Uterus (tissue), 4 donors: ENCODE data around the gene VCL. TPM values are rescaled to one million over a fixed set of nuclear protein-coding genes. Genes with fewer than 3 reads are reported as not detected.
A peak's percentile ranks its signal among the peaks of the same experiment; 100 is the strongest.

Source experiments
- DNase-seq, 2 donors: peaks; one replicate each; pipeline ENCODE4 v3.0.0-alpha.2; 2019 to 2020
- H3K27ac ChIP-seq, 2 donors: fragments of 200-600 bp; sonication (generic); 1 replicate in 1 of 2; 2 replicates in 1 of 2; pipeline ENCODE4 v1.5.1; 2016 to 2018
- H3K27me3 ChIP-seq, 2 donors: fragments of 200-600 bp; sonication (generic); one replicate each; pipeline ENCODE4 v1.5.1; 2018 to 2019; ENCODE audit warnings: control low read depth in 1 of 2
- H3K36me3 ChIP-seq, 2 donors: fragments of 200-600 bp; sonication (generic); one replicate each; pipeline ENCODE4 v1.5.1; 2019; ENCODE audit warnings: control low read depth in 1 of 2
- H3K4me1 ChIP-seq, 2 donors: fragments of 200-600 bp; sonication (generic); one replicate each; pipeline ENCODE4 v1.5.1; 2018 to 2019; ENCODE audit warnings: control low read depth in 1 of 2
- H3K4me3 ChIP-seq, 2 donors: fragments of 200-600 bp; sonication (generic); 1 replicate in 1 of 2; 2 replicates in 1 of 2; pipeline ENCODE4 v1.5.1; 2018 to 2019; ENCODE audit warnings: mild to moderate bottlenecking in 1 of 2
- H3K9me3 ChIP-seq, 2 donors: fragments of 200-600 bp; sonication (generic); one replicate each; pipeline ENCODE4 v1.5.1; 2019; ENCODE audit warnings: control low read depth in 1 of 2
- CTCF ChIP-seq, 4 experiments: fragments of 200-600 bp in 2 of 4; fragments of 450-650 bp in 2 of 4; sonication (generic) in 2 of 4; IDR thresholded peaks; one replicate each; pipeline ENCODE4 v1.5.1; 2016 to 2019; ENCODE audit warnings: antibody characterized with exemption in 4 of 4, mild to moderate bottlenecking in 2 of 4, moderate library complexity in 1 of 4
- POLR2A ChIP-seq, 2 donors: fragments of 450-650 bp; IDR thresholded peaks; one replicate each; pipeline ENCODE4 v1.6.1; 2016; ENCODE audit warnings: antibody characterized with exemption in 2 of 2, mild to moderate bottlenecking in 1 of 2, moderate library complexity in 1 of 2
- intact Hi-C: fragments of 100-400 bp; cut with DNase I; formaldehyde crosslinking; loops from one replicate; pipeline ENCODE4 v1.15.1; 2023; ENCODE audit warnings: low total_unique reads
- total RNA-seq, 4 donors: library from RNA; depleted of rRNA in 3 of 4; stranded (reverse); fragments of >200 nt in 3 of 4; gene quantifications; one replicate each; pipeline versions ENCODE4 v1.1.0 to v1.2.4, GENCODE V29; 2014 to 2023
- donor health status: DM: yes; HTN: yes; CAD: no.

The VCL gene
- total RNA-seq, 4 donors from 2014 or later, result 77.4 to 313 (median 215) TPM

DNA sequence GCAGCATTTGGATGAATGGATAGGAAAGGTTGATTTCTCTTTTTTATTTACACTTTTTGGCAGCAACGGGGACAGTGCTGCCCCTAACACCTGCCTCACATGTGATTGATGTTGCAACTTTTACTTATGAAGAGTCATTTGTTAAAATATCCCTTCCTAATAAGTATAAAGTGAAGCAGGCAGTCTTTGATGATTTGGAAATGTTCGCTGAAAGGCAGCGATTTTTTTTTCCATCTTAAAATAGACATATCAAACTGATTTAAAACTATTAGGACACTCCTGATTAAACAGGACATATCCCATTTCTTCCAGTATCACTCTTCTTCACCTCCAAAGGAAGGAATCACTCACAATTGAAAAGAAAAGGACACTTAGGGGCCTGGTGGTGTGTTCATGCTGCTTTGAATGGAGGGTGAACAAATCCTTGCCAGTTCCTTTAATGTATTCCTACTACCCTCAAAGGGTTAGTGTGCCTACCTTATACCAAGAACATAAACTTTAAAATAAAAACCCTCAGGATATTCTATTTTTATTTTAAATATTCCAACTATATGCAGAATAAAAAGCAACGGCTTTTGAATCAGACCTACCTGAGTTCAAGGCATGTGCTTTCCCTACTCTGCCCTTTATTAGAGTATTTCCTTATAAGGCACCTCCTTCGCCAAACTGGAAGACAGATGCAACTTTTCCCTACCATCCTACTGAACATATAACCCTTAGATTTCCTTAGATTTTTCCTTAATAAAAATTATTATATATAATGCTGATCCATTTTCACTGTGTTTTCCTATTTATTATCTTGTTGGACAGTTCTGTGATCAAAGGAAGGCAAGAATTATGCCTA lies 154.2 kb downstream of the VCL start:
- H3K4me3 ChIP-seq, result peak overlapping the region; percentile 93 to 99
- H3K4me1 ChIP-seq, result peaks cover 6 to 11% of the 10 kb centered on the region in 2 donors
- DNase-seq, result no peak
- intact Hi-C loops, result no loop called here
- peak overlapping the region; percentile 88 to 93 for H3K27ac ChIP-seq
- H3K36me3 ChIP-seq, result no peaks in the 10 kb centered on the region
- H3K9me3 ChIP-seq, result no peaks in the 10 kb centered on the region
- no peaks in the 10 kb centered on the region for H3K27me3 ChIP-seq
- no peak for TF ChIP-seq CTCF (IDR thresholded peaks at IDR 0.05)
- no peak for TF ChIP-seq POLR2A (IDR thresholded peaks at IDR 0.05)

- Histone ChIP-seq H3K4me3 (no peak overlapping the region), H3K4me1 (peaks cover 6 to 11% of the 10 kb centered on the region in 2 donors), H3K27ac (peak overlapping the region in 1 of 2 donors; percentile 47), H3K9me3 (no peaks in the 10 kb centered on the region), H3K27me3 (no peaks in the 10 kb centered on the region), H3K36me3 (no peaks in the 10 kb centered on the region)
- intact Hi-C loops, result no loop called here
- TF ChIP-seq POLR2A (IDR thresholded peaks at IDR 0.05), result no peak
- peak in 3 of 4 experiments; percentile 11 to 50 (median 39) for TF ChIP-seq CTCF (IDR thresholded peaks at IDR 0.05)
- DNase-seq, result peak in 1 of 2 donors; percentile 45
Observed at GRCh38 chr10:74153123-74153522, 155.2 kb downstream of the VCL start.

- no peak for DNase-seq
- no peak for TF ChIP-seq POLR2A (IDR thresholded peaks at IDR 0.05)
- no peak for TF ChIP-seq CTCF (IDR thresholded peaks at IDR 0.05)
- Histone ChIP-seq H3K27me3 (no peaks in the 10 kb centered on the region), H3K4me1 (peaks cover 6 to 11% of the 10 kb centered on the region in 2 donors), H3K36me3 (no peaks in the 10 kb centered on the region), H3K27ac (peak overlapping the region in 1 of 2 donors; percentile 47), H3K9me3 (no peaks in the 10 kb centered on the region), H3K4me3 (no peak overlapping the region)
- intact Hi-C loops, result no loop called here
Observed at GRCh38 chr10:74153676-74154075, 155.8 kb downstream of the VCL start.

- H3K27me3 ChIP-seq, result no peaks in the 10 kb centered on the region
- H3K4me1 ChIP-seq, result no peaks in the 10 kb centered on the region
- H3K9me3 ChIP-seq, result no peaks in the 10 kb centered on the region
- intact Hi-C loops, result no loop called here
- H3K4me3 ChIP-seq, result no peak overlapping the region
- no peak overlapping the region for H3K27ac ChIP-seq
- no peaks in the 10 kb centered on the region for H3K36me3 ChIP-seq
- DNase-seq, result peak; percentile 41 to 62
- TF ChIP-seq CTCF (IDR thresholded peaks at IDR 0.05) (no peak), POLR2A (IDR thresholded peaks at IDR 0.05) (no peak)
Observed at GRCh38 chr10:74156919-74157289, 159.0 kb downstream of the VCL start.

DNA sequence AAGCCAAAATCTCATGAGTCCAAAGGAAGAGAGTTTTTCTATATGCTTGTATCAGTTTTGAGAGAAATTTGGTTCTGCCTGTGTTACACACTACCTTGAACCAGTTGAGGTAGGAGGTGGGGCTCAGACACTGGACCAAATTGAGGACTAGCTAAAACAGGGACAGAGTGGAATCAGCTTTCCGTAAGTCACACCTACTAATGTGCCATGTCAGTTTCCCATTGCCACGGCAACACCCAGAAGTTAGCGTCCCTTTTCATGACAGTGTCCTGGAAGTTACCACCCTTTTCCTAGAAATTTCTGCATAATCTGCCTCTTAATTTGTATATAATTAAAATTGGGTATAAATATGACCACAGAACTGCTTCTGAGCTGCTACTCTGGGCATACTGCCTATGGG lies 162.1 kb downstream of the VCL start:
- intact Hi-C loops, result no loop called here
- TF ChIP-seq CTCF (IDR thresholded peaks at IDR 0.05), result no peak
- TF ChIP-seq POLR2A (IDR thresholded peaks at IDR 0.05), result no peak

More for the DNA sequence above, 162.1 kb downstream of the VCL start:
- Histone ChIP-seq H3K9me3 (no peaks in the 10 kb centered on the region), H3K4me3 (no peak overlapping the region), H3K27me3 (no peaks in the 10 kb centered on the region), H3K27ac (no peak overlapping the region), H3K4me1 (no peaks in the 10 kb centered on the region), H3K36me3 (no peaks in the 10 kb centered on the region)
- DNase-seq, result no peak
